GM18499 (cell line): ENCODE measurements around the gene ACADVL.
A peak's percentile ranks its signal among the peaks of the same experiment; 100 is the strongest.

ENCODE experiments used
- ATAC-seq: cut with Tn5 transposase; IDR thresholded peaks from one replicate; pipeline ENCODE4 v1.9.1; 2021; ENCODE audit warnings: moderate number of reproducible peaks; ENCODE audit not compliant: insufficient read depth, unreplicated experiment

The ACADVL gene

DNA sequence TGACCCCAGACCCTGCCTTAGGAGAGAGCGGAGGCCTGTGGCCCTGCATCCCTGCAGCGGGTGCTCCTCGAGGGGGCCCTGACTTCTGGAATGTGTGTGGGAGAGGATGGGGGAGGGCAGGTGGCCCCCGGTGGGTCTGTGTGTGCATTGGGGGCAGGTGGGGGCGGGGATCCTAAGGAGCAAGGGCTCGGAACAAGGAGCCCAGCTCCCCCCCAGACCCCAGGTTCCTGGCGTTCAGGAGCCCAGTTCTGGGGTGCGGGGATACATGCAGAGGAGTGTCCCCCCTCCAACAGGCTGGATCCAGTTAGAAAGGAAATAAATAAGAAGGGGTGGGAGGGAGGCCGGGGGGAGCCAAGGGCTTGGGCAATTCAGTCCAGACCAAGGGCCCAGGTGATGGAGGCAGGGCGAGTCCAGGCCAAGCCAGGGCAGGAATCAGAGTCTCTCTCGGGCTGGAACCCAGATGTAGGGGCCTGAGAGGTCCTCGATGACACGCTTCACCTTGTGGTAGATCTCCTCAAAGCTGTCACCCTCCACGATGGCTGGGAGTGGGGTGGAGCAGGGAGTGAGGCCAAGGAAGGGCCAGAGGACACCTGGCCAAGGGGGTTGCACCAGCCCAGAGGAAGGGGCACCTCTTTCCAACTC is 29.3 kb upstream of the ACADVL start:
- ATAC-seq, result no peak

DNA sequence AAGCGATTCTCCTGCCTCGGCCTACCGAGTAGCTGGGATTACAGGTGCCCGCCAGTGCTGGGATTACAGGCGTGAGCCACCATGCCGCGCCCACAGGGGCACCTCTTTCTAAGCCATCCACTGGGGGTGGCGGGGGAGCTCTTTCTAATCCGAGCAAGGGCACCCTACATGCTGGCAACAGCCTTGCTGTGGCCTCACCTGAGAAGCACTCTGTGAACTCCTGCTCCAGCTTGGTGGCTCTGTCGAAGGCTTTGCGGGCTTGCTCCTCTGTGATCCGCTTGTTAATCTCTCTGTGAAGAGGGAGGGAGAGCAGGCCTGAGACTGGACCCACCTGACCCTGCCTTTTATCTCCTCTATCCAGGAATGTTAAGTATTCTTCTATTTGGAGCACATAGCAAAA is 28.7 kb upstream of the ACADVL start:
- ATAC-seq, result no peak

DNA sequence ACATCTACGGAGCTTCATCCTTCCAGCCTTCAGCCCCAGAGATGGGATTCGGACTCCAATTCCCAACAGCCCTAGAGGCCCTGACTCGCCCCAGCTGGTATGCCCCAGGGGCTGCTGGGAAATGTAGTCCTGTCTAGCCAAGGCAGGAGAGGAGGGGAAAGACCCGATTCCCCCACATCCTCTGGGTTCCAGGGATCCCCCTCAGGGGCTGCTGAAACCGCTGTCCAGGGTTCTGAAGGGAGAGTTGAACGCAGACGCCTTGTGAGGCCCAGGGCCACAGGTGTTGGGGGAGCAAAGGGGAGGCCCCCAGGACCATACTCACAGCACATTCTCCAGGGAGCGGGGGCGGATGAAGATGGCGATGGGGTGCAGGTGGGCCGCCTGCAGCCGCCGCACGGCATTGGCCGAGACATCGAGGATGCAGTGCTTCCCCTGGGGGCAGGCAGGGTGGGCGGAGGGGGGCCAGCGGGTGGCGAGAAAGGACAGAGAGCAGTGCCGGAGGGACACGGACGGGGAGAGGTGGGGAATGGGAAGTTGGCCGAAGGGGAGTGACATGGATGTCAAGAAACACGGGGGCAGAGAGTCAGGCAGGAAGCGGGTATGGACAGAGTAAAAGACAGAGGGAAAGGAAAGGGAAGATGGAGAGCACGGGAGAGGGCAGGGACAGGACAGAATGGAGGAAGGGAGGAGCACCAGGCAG is 28.0 kb upstream of the ACADVL start:
- no peak for ATAC-seq

DNA sequence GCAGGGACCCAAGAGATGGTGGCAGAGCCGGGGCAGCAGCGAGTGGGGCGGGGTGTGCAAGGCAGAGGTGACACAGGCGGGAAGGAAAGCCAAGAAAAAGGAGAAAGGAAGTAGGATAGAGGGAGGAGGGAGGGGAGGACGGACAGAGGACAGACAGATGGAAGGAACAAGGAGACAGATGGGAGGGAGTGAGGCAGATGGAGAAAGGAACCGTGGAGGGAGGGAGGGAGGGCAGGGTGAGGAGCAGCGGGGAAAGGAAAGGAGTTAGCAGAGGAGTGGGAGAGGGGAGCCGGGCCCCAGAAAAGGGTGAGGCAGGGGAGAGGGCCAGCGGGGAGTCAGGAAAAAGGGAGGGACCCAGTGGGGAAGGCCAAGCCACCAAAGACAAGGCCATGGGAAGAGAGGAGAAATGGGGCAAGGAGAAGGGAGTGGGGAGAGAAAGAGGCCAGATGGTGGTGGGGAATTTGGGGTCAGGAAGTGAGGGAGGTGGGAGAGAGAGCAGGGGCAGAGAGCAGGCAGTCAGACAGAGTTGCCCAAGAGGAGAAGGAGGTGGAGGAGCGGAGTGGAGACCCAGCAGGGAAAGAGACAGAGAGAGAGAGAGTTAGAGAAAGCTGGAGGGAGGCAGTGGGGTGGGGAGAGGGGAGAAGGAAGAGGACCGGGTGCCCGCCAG is 27.3 kb upstream of the ACADVL start:
- no peak for ATAC-seq

DNA sequence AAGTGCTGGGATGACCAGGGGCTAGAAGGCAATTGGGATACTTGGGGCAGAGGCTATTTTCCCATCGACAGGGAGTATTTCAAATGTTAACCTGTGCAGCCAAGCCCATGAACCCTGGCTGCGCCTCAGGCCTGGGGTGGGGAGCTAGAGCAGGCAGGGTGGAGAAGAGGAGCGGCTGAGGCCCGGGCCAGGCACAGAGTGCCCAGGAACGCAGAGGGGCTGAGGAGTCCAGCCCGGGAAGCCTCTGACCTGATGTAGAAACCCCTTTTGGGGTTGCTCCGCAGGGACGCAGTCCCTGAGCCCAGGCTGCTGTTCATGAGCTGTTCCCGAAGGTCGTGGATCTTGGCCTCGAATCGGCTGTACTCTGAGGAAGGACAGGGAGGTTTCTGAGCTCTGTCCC is 23.8 kb upstream of the ACADVL start:
- no peak for ATAC-seq

DNA sequence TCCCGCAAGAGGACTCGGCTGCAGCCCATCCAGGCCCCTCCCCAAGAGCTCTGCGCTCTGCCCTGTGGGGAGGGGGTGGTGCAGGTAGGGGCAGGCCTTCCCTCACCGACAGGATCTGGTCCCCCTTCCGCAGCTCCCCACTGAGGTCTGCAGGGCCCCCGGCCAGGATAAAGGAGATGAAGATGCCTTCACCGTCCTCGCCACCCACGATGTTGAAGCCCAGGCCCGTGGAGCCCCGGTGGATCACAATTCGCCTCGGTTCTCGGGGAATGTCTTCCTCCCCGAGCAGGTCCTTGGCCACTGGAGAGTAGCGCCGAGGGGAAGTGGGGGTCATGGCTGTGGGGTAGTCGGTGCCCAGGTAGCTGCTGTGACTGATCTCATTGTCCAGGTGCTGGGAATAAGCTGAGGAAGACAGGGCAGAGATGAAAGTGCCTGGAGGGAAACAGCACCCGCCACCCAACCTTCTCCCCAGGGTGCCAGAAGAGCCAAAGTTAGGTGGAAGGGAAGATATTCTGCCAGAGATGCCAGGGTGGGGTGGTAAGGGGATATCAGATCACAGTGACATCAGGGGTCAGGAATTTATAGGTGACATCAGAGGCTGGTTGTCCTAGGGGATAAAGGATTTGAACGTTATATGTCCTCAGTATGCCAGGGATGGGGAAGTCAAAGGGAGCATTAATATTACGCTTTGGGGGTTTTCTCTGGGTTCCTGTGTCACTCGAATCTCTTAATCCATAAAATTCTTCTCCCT is 22.9 kb upstream of the ACADVL start:
- no peak for ATAC-seq

DNA sequence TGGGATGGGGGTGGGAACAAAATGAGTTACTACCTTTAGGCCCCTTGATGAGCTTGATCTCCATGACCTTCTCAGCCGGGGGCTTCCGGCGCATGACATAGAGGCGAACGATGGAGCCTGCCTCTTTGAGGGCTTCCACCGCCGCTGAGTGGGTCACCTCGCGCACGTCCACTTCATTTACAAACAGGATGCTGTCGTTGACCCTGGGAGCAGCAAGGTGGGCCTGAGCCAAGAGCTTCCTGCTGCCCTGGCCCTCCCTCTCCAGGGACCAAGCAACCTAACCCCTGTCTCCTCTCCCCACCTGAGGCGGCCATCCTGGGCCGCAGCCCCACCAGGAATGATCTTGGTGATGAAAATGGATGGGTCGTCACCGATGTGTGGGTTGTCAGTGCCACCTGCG is 16.3 kb upstream of the ACADVL start:
- no peak for ATAC-seq

DNA sequence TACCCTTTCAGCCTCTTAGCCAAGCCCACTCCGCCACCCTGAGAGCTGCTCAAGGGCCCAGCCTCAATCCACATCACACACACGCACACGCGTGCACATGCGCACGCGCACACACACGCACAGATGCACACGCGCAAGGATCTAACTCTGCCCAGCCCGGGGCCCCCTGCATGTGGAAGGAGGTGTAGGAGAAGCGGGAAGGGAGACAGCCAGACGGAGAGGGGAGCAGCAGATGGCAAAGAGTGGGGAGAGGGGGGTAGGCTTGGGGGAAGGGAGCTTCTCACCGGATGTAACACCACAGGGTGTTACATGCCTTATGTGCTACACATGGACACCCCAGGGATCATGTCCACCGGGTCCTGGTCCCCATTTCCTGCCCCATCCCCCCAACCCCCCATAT is 15.4 kb upstream of the ACADVL start:
- no peak for ATAC-seq

DNA sequence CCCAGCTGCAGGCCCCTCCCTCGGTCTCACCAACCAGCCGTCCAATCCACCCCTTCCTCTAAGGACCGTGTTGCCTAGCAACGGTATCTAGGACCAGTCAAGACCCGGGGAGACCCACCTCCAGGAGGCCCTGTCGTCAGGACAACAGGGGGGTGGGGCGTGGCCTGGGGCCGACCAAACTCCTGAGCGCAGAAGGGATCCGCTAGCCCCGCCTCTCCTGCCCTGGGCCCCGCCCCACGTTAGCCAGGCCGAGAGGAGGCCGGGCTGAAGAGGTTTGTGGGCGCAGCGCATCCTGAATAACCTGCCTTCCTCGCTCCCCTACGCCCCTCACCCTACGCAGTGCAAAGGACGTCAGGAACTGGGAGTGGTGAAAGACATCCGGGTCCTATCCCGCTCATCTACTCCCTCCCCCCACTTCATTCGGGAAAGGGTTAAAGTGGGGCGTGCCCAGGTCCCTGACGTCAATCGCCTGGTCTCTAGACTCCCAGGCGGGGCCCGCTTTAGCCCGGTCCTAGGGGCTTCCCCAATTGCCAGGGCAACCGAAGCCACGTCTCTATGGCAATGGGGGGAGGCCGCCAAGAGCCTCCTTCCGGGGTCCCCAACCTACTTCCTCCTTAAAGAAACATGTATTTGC is 14.8 kb upstream of the ACADVL start:
- no peak for ATAC-seq

DNA sequence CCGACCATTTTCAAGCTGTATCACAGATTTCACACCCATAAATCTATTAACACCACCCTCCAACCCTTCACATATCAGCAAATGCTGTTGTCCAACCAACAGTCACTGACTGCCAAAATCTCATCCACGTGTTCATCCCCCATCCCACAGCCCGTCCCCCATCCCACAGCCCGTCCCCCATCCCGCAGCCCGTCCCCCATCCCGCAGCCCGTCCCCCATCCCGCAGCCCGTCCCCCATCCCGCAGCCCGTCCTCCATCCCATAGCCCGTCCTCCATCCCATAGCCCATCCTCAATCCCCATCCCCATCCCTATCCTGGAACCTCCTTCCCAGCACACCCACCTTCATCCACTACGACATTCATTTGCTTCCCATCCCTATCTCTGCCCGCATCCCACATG is 14.2 kb upstream of the ACADVL start:
- no peak for ATAC-seq

DNA sequence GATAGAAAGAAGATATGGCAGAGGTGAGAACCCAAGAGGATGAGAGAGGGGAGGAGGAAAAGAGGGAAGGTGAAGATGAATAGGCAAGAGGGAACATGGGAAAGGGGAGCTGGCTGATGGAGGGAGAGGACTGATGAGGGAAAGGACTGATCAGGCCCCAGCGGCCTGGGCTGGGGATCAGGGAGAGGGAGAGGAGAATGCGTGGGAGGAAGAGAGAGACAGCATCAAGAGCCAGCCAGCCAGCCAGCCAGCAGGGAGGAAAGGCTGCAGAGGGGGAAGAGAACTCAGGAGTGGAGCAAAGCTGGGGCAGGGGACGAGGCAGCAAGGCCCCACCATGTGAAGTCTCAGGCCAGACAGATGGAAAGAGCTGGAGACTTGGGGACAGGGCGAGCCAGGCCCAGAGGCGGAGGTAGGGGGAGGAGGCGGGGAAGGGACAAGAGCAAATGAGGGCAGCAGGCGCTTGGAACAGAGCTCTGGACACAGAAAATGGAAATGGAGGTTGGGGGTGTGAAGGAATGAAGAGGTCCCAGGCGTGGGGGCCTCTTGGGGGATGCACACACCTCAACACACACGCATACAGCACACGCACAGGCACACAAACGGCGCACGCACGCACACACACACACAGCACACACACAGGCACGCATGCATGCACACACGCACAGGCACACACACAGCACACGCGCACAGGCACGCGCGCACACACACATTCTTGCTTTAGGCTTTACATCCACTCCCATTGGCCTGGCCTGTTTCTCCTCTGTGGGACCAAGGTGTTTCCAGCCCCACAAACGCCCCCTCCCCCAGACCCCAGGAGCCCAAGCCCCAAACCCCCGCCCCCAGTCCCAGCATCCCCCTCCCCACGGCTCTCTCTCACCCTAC is 12.4 kb upstream of the ACADVL start:
- no peak for ATAC-seq

DNA sequence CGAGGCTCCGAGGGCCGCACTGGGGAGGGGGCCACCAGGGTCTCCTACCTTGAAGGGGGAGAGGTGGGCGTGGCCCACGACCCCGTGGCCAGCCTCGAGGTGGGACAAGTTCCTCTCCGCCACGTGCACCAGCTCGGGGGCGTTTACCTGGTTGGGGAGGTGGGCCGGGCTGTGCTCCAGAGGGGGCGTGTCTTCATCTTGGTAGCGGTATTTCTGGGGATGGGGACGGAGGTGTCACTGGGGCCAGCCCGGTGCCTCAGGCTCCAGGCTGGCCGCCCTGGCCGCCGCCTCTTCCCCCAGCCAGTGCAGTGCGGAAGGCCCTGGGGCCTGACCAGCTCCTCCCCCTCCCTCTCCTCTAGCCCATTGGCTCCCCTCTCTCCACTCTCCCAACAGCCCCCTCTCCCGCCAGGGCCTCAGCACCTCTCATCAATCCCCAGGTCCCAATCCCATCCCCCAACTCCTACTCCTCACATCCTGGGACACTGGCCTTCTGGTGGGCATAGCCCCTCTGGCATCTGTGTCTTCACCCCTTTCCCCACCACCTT is 11.6 kb upstream of the ACADVL start:
- no peak for ATAC-seq

DNA sequence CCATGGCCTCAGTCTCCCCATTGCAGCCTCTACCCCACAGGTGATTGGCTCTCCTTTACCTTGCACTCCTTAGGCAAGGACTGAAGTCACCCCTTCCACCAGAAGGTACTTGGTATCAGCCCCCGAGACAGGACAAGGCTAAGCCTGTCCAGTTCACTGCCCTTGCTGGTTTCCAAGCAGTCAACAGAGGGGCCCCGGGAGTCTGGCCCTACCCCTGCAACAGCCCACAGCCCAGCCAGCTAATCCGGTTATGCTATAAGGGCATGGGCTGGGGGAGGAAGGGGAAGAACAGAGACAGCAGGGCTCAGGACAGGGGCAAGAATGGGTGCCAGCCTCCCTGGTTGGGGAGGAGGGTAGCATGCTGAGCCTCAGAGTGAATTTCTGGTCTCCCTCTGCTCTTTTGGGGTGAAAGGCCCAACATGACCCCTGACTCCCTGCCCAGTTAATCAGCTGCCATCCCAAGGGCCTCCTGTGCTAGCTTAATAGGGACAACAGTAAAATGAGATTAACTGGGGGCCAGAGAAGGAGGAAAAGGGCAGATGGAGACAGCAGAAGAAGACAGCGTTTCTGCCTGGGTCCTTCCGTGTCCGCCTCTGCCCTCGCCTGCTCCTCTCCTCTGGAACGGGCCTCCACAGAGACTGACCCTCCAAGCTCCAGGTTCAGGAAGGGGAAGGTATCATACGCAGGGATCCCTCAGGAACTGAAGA is 10.8 kb upstream of the ACADVL start:
- no peak for ATAC-seq

DNA sequence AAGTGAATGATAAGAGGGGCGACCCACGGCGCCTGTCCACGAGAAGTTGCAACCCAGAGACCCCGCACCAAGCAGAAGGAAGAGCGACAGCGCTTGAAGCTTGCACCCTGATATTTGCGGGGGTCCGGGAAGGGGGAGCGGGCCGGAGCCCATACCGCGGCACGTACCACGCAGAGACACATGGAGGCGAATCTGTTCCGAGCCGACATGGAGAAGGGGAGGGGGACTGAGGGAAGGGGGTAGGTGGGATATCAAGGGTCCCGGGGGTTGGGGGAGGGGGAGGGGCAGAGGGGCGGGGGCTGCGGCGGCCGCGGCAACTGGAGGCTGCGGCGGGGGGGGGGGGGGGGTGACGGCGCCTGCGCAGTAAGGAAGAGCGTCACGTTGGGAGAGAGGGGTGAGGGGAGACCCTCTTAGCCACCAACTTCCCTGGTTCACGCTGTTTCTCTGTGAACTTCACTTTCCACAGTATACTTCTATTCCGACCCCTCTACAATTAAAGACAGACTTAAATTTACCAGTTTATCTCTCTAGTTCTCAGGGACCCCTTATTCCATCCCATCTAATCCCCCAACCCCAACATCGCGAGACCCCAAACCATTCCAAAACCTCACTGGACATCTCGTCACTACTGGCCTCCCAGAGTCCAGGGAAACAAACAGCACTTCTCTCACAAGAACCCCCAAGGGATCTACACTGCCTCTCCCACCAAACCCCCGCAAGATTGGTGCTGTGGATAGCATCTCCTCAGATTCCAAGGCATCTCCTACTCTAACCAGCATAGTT is 8.1 kb upstream of the ACADVL start:
- ATAC-seq, result no peak

DNA sequence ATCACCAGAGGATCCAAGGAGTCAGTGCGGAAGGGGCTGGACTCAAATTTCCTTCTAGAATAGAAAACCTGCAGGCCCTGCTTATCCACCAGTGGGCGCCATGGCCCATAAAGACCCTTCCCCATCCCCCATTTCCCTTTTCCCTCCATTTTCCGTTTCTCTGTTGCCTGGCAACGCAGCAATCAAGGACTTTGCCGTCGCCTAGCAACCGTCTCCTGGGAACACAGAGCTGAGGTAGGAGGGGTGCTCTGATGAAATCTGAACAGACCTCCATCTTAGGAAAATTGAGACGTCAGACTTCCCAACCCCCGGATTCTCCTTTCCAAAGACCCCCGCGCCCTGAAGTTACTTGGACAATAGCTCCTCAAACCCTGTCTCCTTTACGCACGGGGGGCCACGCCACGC is 5.8 kb upstream of the ACADVL start:
- ATAC-seq, result no peak

DNA sequence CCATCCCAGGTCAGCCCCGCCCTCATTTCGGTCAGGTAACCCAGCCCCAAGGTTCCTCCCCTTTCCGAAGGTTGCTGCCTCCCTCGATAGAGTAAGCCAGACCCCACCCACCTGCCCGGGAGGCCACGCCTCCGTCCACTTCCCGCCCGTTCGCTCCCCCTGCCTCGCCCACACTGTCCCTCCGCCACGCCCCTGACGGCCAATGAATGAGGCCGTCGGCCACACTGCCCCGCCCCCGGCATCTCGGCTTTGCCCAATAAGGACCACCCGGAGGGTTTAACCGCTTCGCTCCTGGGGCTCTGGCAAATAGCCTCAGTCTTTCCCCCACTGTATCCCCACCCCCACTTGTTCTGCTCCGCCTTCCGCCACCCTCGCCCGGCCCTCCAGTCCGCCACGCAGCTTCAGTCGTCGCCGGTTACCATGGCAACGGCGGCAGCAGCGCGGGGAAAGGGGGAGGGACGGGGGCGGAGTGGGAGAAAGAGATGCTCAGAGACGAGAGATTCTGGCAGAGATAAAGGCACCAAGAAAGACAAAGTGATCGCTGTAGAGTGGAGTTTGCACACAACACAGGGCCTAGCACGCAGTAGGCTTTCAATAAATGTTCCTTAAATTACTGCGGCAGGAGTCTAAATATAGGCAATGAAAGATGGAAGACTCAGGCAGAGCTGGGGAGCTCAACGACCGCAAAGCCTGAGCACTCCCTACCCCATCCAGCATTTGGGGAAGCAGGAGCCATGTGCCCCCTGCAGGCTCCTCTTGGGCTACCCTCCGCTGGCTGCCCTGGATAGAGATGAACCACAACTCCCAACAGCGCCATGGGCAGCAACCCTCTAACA is 5.2 kb upstream of the ACADVL start:
- peak; percentile 39 for ATAC-seq

DNA sequence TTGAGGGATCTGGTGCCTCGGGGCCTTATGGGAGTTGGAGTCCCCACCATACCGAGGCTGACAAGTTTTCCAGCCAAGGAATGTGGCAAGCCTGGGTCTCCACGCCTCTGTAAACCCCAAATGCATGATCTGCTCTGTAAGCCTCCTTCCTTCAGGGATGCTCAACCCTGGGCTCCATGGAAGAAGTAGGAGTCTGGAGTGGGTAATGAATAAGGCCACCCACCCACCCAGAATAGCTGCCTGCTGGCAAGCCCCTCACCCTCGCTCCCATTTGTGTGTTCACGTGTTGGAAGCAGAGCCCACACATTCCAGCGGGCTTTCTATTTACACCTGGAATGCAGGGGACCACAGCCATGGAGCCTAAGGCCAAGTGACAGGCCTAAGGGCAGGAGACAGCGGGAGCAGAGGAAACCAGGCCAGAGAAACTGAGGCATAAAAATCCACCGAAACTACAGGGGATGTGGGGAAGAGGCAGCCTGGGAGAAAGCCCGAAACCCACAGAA is 4.6 kb upstream of the ACADVL start:
- no peak for ATAC-seq
